GM21717 (cell line): ENCODE results near the gene DRD3.

Experiments
- ATAC-seq: cut with Tn5 transposase; IDR thresholded peaks from one replicate; pipeline ENCODE4 v1.9.1; 2021; ENCODE audit warnings: mild to moderate bottlenecking, moderate library complexity; ENCODE audit not compliant: unreplicated experiment

The DRD3 gene

DNA sequence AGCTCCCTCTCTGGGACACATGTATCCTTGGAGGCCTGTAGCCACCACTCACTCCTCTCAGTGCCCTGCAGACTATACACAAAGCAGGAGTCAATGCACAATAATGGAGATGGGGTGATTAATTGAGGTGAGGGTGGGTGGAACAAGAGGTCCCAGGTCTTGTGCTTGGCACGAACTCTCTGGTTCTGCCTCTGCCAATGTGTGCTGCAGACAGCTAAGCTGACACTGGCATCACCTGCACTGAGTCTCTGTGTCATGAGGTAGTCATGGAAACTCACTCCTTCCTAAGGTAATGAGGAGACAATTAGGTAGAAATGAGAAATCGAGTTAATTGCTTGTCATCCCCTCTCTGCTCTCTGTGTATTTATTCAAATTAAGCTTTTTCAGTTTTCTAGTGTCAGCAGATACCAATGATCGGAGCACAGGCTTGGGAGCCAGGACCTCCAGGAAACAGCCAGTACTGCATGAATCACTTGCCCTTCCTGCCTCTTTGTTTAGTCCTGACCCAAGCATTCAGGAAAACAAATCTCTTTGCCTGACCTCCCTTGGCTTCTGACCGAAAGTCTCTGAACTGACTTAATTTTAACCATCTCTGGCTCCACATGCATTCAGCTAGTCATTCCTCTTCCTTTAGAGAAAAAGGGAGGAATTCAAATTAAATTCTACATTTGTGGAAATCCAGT, 56.7 kb downstream of the DRD3 start:
- ATAC-seq = no peak

DNA sequence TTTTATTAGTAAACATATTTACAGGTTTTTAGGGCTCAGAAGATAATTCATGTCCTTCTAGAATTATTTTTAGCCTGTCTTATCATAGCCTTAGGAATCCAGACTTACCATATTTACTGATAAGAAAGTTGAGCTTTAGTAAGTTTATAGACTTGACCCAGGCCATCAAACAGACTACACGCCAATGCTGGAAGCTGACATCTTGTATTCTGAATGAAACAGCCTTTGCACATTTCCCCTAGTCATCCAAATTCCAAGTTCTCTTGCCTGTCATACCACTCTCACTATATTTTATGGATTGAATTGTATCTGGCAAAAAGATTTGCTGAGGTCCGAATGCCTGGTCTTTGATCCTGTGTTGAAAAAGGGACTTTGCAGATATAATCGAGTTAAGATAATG, 58.6 kb downstream of the DRD3 start:
- no peak for ATAC-seq

GRCh38 chr3:114119776-114120175, 59.1 kb downstream of the DRD3 start:
- no peak for ATAC-seq

- ATAC-seq = no peak
Measured at GRCh38 chr3:114115143-114115542, 63.7 kb downstream of the DRD3 start.

GRCh38 chr3:114114719-114115118, 64.1 kb downstream of the DRD3 start:
- ATAC-seq = no peak

GRCh38 chr3:114112696-114113095, 66.2 kb downstream of the DRD3 start:
- no peak for ATAC-seq

- ATAC-seq = no peak
Measured at GRCh38 chr3:114111060-114111770, 67.6 kb downstream of the DRD3 start.

DNA sequence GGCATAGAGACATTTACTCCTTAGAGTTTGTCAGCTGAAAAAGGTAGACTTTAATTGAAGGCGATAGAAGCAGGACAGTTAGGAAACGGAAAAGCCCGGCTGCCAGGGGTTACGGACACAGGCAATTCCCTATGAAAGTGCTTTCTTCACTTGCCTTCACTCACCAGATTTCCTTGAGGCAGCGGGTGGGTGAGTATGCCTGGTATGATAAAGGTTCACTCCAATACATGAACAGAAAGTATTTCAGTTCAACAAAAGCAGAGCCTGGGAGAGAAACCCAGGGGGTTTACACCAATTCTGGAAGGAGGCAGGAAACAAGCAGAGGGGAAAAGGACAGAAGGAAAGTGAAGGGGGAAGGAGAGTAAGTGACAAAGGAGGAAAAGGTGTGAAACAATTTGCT, 68.4 kb downstream of the DRD3 start:
- ATAC-seq = no peak

GRCh38 chr3:114108137-114108536, 70.7 kb downstream of the DRD3 start:
- ATAC-seq = no peak

DNA sequence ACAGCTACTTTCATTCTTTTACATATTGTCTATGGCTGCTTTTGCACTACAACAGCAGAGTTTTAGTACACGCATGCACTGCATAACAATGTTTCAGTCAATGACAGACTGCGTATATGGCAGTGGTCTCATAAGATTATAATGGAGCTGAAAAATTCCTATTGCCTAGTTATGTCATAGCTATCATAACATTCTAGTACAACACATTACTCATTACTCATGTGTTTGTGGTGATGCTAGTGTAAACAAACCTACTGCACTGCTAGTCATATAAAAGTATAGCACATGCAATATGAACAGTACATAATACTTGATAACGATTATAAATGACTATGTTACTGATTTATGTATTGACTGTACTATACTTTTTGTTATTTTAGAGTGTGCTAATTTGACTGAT, 74.4 kb downstream of the DRD3 start:
- no peak for ATAC-seq

GRCh38 chr3:114103858-114104257, 75.0 kb downstream of the DRD3 start:
- no peak for ATAC-seq

GRCh38 chr3:114103181-114103580, 75.7 kb downstream of the DRD3 start:
- no peak for ATAC-seq

GRCh38 chr3:114101101-114101500, 77.8 kb downstream of the DRD3 start:
- no peak for ATAC-seq

DNA sequence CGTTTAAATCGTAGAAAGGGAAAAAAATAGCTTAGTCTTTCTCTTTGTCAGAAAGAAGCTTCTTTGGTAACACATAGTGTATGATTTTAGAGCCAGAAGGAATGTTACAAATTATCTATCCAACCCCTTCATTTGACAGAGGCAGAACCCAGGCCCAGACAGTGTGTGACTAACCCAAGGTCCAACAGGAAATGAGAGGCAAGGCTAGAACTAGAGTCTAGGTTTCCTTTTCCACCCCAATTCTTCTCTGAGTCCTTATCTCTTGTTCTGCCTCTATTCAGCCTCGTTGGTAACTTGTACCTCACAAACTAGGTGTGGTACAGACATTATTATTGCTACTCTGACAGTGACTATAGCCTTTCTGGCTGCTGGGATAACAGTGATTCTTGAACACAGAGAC, 83.1 kb downstream of the DRD3 start:
- ATAC-seq = no peak

DNA sequence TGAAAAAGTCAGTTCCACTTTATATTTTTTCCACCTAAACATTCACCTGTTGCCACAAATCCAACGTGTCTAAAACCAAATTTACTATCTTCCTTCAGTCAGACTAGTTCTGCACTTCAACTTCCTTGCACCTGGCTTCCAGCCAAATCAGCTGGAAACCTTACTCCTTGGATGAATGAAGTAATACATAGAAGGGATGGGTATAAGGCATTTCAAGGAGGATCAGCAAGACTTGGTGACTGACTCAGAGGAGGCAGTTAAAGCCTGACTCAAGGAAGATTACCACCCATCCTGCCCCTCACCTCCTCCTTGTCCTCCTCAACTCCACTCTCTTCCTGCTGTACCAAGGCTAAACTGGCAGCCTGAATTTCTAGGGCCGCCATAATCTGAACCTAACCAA, 85.3 kb downstream of the DRD3 start:
- no peak for ATAC-seq

GRCh38 chr3:114093016-114093380, 85.9 kb downstream of the DRD3 start:
- no peak for ATAC-seq

- ATAC-seq = no peak
Measured at GRCh38 chr3:114092151-114093015, 86.5 kb downstream of the DRD3 start.

- ATAC-seq = no peak
Measured at GRCh38 chr3:114089675-114090074, 89.2 kb downstream of the DRD3 start.

DNA sequence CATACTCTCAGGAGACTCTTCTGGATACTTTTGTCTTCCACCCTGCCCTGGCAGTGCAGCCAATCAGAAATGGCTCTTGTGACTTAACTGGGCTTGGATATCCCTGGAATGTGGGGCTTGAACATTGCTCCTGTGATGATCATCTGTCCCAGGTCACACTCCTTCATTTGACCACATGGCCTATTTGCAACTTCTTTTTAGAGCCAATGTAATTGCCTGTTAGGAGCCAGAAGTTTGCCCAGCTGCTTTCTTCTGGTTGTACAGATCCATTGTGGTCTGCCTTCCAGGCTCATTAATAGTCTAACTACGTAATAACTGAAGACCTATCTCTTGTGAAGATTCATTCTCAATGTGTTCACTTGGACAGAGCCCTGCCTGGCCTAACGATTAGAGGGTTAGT, 92.5 kb downstream of the DRD3 start:
- no peak for ATAC-seq

- no peak for ATAC-seq
Measured at GRCh38 chr3:114083112-114083511, 95.7 kb downstream of the DRD3 start.

GRCh38 chr3:114081037-114081436, 97.8 kb downstream of the DRD3 start:
- no peak for ATAC-seq

- no peak for ATAC-seq
Measured at GRCh38 chr3:114080201-114080600, 98.7 kb downstream of the DRD3 start.
